SK-N-MC (cell line): ENCODE data around the gene MTERF1.

Source experiments
- DNase-seq: peaks from one replicate; pipeline ENCODE4 v3.0.0-alpha.2; 2011; ENCODE audit warnings: low read depth, low spot score
- H3K27ac ChIP-seq: fragments of 200-600 bp; sonication (generic); 2 replicates; pipeline ENCODE4 v1.5.1; 2016; ENCODE audit warnings: mixed run types
- H3K36me3 ChIP-seq: fragments of 200-600 bp; sonication (generic); 2 replicates; pipeline ENCODE4 v1.6.1; 2017; ENCODE audit warnings: antibody characterized with exemption, low read length, mixed read lengths; ENCODE audit not compliant: insufficient read depth
- H3K4me3 ChIP-seq: fragments of 200-600 bp; sonication (generic); 2 replicates; pipeline ENCODE4 v1.5.1; 2016
- H3K9ac ChIP-seq: fragments of 200-600 bp; sonication (generic); 2 replicates; pipeline ENCODE4 v1.8.0; 2017; ENCODE audit warnings: mixed run types, mixed read lengths; ENCODE audit not compliant: insufficient read length
- H3K9me3 ChIP-seq: fragments of 200-600 bp; sonication (generic); 2 replicates; pipeline ENCODE4 v1.6.1; 2017; ENCODE audit warnings: low read depth, mild to moderate bottlenecking, antibody characterized with exemption, low read length, moderate library complexity, mixed read lengths
- EZH2 ChIP-seq: fragments of 200-600 bp; sonication (generic); IDR thresholded peaks from one replicate; pipeline ENCODE4 v1.6.1; 2017; ENCODE audit warnings: antibody characterized with exemption
- FOXP2 ChIP-seq: optimal IDR thresholded peaks from 2 replicates; pipeline ENCODE3; 2011; ENCODE audit warnings: mild to moderate bottlenecking, moderate library complexity; ENCODE audit not compliant: insufficient read depth; ENCODE audit errors: extremely low read length, control extremely low read depth
- POLR2AphosphoS5 ChIP-seq: IDR thresholded peaks from 2 replicates; pipeline ENCODE4 v1.6.1; 2012; ENCODE audit warnings: mild to moderate bottlenecking, low read depth, low read length, borderline replicate concordance

The MTERF1 gene

GRCh38 chr7:91838439-91838838 is 42.1 kb downstream of the MTERF1 start:
- Histone ChIP-seq H3K27ac (no peak overlapping the region), H3K9ac (no peak overlapping the region), H3K36me3 (no peaks in the 10 kb centered on the region), H3K4me3 (no peak overlapping the region), H3K9me3 (no peaks in the 10 kb centered on the region)
- TF ChIP-seq FOXP2 (no peak), EZH2 (no peak), POLR2AphosphoS5 (no peak)
- DNase-seq, result no peak

- no peaks in the 10 kb centered on the region for H3K9me3 ChIP-seq
These were observed 43.0 kb downstream of the MTERF1 start for GRCh38 chr7:91837397-91838070.

GRCh38 chr7:91835826-91836368 is 44.6 kb downstream of the MTERF1 start:
- H3K9me3 ChIP-seq, result no peaks in the 10 kb centered on the region
- peak overlapping the region; percentile 51 for H3K4me3 ChIP-seq
- H3K27ac ChIP-seq, result peak overlapping the region; percentile 82
- no peak for DNase-seq
- H3K36me3 ChIP-seq, result no peaks in the 10 kb centered on the region
- TF ChIP-seq FOXP2, result no peak
- no peak for TF ChIP-seq POLR2AphosphoS5
- no peak for TF ChIP-seq EZH2
- H3K9ac ChIP-seq, result no peak overlapping the region

More at GRCh38 chr7:91837397-91838070, 43.0 kb downstream of the MTERF1 start:
- no peak for DNase-seq
- Histone ChIP-seq H3K4me3 (no peak overlapping the region), H3K36me3 (no peaks in the 10 kb centered on the region), H3K27ac (no peak overlapping the region), H3K9ac (no peak overlapping the region)
- TF ChIP-seq FOXP2, result no peak

GRCh38 chr7:91835091-91835825 is 45.2 kb downstream of the MTERF1 start:
- TF ChIP-seq POLR2AphosphoS5 (no peak), FOXP2 (no peak), EZH2 (no peak)
- Histone ChIP-seq H3K9me3 (no peaks in the 10 kb centered on the region), H3K27ac (peak overlapping the region; percentile 82), H3K9ac (no peak overlapping the region), H3K36me3 (no peaks in the 10 kb centered on the region), H3K4me3 (peak overlapping the region; percentile 51)
- no peak for DNase-seq

- no peak overlapping the region for H3K27ac ChIP-seq
- H3K9ac ChIP-seq, result no peak overlapping the region
These were observed 47.9 kb downstream of the MTERF1 start for GRCh38 chr7:91832493-91833045.

GRCh38 chr7:91827169-91827568 is 53.3 kb downstream of the MTERF1 start:
- no peaks in the 10 kb centered on the region for H3K9me3 ChIP-seq
- H3K27ac ChIP-seq, result no peak overlapping the region
- H3K4me3 ChIP-seq, result no peak overlapping the region
- TF ChIP-seq EZH2 (no peak), FOXP2 (no peak), POLR2AphosphoS5 (no peak)
- H3K9ac ChIP-seq, result no peak overlapping the region
- H3K36me3 ChIP-seq, result no peaks in the 10 kb centered on the region
- DNase-seq, result no peak

More at GRCh38 chr7:91832493-91833045, 47.9 kb downstream of the MTERF1 start:
- Histone ChIP-seq H3K9me3 (no peaks in the 10 kb centered on the region), H3K36me3 (no peaks in the 10 kb centered on the region), H3K4me3 (no peak overlapping the region)
- no peak for TF ChIP-seq POLR2AphosphoS5
- no peak for TF ChIP-seq EZH2
- no peak for TF ChIP-seq FOXP2
- no peak for DNase-seq

GRCh38 chr7:91826377-91826776 is 54.1 kb downstream of the MTERF1 start:
- Histone ChIP-seq H3K36me3 (no peaks in the 10 kb centered on the region), H3K9ac (no peak overlapping the region)
- no peak for DNase-seq

GRCh38 chr7:91824201-91824600 is 56.3 kb downstream of the MTERF1 start:
- no peak for DNase-seq
- Histone ChIP-seq H3K9ac (no peak overlapping the region), H3K36me3 (no peaks in the 10 kb centered on the region), H3K27ac (no peak overlapping the region), H3K4me3 (no peak overlapping the region), H3K9me3 (no peaks in the 10 kb centered on the region)
- TF ChIP-seq EZH2 (no peak), POLR2AphosphoS5 (no peak), FOXP2 (no peak)

More at GRCh38 chr7:91826377-91826776, 54.1 kb downstream of the MTERF1 start:
- Histone ChIP-seq H3K27ac (peak overlapping the region; percentile 90), H3K9me3 (no peaks in the 10 kb centered on the region), H3K4me3 (peak overlapping the region; percentile 39)
- TF ChIP-seq EZH2 (no peak), FOXP2 (no peak), POLR2AphosphoS5 (no peak)
